Stimulated activated CD4-positive, alpha-beta T cell treated with anti-CD3 and anti-CD28 coated beads, Interleukin-4, amount 100 ng/mL, for 1 hour (primary cell): ENCODE results near the gene SDF2.
A peak's percentile ranks its signal among the peaks of the same experiment; 100 is the strongest.

Experiments used
- DNase-seq: peaks from one replicate; pipeline ENCODE4 v3.0.0-alpha.2; 2020

SDF2 gene, protein sequence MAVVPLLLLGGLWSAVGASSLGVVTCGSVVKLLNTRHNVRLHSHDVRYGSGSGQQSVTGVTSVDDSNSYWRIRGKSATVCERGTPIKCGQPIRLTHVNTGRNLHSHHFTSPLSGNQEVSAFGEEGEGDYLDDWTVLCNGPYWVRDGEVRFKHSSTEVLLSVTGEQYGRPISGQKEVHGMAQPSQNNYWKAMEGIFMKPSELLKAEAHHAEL

DNA sequence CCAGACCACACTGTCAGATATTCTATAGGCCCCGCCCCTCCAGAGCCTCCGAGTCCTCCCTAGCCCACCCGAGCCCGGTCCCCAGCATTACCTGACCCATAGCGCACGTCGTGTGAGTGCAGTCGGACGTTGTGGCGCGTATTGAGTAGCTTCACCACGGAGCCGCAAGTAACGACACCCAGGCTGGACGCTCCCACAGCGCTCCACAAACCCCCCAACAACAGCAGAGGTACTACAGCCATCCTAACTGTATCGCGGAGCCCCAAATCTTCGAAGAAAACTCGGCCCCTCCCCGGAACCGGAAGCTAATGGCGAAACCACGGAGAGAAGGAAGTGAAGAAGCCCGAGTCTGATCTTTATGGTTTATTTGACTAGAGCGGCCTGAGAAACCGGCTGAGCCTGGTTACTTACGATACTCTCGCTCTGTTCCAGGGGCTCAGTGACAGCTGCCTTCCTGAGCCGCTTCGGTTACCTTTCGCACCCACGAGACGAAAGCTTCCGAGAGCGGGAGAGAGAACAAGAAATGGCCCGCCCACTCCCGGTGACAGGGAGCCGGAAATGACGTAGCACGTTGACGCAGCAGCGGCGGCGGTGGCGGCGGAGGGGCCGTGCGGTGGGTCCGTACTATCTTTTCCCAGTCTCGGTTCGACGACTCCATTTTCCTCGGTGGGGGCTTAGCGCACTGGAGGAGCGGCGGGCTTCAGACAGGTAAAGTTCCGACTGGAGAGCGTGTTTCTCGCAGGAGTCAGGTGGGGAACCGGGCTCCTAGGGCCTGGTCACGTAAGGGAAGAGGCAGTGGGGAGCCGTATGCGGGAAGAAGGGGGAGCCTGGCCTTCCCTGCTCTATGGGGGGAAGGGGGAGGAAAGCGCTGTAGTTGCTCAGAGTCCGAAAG, at the start of gene SDF2, which contains the start of gene SUPT6H:
SDF2 (minus strand) TSS at position 272 of the 892 bp plus-strand sequence; CDS start at position 242, 30 bp downstream.
SUPT6H (plus strand) TSS at position 571 of the 892 bp plus-strand sequence. CDS start 11,197 bp downstream, outside the sequence.
- peak; percentile 96 for DNase-seq

DNA sequence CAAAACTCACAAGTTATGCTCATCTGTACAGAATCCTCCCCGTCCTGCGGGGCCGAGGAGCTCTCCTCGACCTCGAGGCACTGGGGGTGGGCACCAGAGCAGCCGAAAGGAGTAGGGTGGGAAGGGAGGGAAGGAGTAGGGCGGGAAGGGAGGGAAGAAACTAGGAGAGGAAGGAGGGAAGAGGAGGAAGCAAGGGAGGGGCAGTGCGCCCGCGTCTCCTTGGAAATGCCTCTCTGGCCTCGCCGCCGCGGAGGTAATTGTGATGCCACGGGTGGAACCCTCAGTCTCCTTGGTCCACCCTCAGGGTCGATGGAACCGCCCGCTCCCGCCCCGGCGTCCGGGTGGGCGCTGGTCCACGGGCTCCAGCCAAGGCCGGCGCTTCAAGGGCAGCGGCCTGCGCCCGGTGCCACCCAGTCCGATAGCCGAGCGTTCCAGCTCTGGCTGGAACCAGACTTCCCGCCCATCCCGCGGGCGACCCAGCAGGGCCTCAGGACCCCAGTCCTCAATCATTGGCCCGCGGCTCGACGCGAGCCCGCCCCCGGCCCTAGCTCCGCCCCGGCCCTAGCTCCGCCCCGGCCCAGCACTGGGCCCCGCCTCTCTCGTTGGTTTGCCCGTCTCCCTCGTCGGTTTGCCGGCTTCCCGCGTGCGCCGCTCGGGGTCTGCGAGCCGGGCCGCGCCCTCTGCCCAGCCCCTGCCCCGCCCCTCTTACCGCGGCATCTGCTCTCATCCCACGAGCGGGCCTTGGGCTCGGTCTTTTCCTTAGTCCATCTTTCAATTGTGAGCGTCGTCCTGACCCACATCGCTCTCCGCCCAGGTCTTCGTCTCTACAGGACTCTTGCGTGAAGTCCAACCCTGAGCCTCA, 49.4 kb upstream of the SDF2 start:
- DNase-seq = peak; percentile 90

DNA sequence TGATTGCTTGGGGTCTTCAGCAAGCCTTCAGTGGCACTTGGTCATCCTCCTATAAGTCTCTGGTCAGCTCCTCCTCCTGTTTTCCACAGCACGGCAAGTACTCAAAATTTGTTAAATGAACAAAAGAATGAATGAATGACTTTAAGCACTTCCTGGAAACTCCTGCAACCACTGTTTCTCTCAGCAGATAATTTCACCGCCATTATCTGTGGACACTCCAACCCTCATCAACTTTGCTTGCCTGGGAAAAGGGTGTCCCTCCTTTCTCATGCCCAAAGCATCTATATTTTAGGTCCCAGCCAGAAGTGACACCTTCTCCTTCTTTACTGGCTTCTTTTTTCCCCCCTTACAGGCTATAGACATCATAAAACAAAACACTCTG, 45.6 kb upstream of the SDF2 start:
- no peak for DNase-seq

DNA sequence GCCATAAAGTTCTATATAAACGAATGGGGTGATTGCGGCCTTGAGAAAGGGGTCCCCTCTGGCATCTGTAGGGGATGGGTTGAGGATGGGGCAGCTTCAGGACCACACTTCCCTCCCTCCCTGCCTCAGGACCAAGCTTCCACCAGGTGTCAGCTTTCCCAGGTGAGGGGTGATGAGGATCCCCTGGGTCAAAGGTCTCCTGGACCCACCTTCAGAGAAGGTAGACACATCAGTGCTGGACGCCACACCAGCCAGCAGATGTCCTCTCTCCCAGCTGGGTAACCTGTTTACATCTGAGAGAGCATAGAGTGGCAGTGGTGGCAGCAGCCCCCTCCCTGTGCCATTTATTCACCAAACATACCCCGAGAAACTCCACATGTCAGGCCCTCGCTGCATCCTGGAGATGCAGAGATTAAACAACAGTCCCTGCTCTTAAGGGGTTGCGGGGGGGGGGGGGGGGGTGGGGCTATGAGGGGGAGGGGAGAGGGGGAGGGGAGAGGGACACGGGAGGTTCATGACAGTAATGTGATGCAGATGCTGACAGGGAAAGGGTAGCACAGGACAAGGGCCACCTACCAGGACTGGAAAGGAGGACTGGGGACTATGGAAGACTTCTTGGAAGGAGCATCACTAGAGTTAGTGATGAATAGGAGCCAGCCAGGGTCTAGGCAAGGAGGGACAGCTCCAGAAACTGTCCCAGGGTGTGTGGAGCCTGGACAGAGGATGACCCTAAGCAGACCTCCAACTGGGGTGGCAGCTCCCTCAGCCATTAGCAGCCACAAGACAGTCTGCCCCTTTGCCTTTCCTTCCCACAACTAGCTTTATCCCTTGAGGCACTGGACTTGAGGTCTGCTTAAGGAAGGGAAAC, 45.0 kb upstream of the SDF2 start:
- no peak for DNase-seq

DNA sequence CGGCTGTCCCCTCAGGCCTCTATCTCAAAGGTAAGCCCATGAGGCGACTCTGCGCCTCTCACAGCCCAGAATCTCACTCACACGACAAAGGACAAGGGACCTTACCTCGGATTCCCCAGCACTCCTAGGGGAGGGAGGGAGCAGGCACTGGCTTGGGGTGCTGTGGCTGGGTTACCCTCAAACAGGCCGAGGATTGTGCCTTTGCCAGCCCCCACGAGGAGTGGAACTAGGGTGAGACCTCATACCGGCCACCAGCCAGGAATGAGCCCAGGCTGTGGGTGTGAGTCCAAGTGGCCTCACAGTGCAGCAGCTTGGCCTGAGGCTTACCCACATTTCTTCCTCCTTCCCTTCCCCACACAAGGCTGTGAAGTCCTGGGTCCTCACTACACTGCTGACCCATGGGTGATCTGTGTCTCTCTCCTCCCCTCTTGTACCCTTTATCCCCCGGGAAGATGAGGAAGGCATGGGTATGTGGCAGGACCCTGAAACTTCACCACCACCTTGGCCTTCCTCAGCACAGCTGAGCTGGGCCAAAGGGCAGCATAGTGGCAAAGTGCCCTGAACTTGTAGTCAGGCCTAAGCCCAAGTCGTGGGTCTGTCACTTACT, 44.1 kb upstream of the SDF2 start:
- DNase-seq = no peak

DNA sequence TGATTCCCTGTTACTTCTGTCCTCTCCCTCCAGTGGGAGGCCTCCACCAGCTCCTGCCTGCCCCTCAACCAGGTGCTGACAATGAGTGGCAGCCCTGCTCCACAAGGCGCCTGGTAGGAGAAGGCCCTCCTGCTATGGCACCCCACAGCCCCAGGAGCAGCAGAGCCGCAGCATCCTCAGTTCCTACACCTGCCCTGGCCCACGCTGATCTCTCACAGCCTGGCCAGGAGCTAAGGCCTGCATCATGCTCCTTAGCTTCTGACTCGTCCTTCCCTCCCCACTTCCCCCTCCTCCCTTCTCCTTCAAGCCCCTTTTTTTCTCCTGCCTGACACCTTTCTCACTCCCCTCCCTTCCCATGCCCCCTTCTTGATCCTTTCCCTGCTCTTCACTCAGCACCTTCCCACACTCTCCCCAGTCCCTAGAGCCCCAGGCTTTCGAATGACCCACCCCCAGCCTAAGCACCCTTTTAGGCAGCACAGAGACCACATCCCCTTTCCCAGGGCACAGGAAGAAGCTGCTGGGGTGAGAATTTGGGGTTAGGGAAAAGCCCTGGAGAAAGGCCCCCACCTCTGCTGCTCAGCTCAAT, 43.5 kb upstream of the SDF2 start:
- no peak for DNase-seq

DNA sequence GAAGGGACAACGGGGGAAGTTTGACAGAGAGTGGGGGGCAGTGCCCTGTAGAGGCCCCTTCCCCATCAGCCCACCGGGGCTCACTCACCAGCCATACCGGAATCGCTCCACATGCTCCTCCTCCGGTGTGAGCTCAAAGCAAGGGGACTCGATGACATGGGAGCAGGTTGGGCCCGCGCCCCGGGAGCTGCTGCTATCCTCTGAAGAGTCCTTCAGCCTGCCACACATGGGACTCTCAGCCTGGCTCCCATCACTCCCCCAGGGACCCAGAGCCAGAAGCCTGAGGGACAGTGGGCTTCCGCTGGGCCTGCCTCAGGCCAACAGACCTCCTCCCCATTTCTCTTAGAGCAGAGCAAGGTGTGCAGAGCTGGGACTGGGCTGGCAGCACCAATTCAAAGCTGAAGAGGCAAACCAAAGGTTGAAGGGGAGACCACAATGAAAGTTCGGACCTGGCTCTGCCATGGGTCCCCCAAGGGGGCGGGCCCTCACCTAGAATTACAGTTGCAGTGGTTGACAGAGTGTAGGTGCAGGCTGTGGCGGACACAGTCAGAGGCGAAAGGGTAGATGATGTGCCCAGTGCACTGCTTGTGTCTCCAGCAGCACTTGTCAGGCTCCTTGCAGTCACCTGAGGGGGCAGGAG, 42.6 kb upstream of the SDF2 start:
- no peak for DNase-seq

DNA sequence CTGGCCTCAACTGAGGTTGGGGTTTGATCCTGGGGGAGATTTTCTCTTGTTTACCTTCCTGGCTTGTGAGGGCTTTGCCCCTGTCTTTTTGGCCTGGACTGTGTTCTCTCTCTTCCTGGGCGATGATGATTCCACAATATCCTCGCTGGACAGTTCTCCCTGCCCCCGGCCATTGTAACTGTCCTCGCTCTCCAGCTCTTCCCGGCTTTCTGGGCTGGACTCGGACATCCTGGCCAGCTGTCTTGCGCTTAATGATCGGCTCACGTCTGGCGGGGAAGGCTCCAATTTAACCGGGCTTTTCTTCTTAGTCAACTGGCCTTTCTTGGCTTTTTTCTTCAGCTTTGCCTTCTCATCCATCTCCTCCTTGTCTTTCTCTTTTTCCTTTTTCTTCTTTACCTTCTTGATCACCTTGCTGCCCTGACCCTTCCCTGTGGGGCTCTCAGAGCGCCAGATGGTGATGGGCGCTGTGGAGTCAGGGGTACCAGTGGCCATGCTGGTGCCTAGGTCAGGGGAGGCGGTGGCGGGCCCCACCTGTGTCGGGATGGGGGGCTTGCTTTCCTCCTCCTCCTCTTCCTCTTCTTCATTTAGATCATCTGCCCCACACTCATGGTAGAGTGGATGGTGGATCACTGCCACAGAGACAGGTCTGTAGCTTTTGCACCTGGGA, 42.0 kb upstream of the SDF2 start:
- no peak for DNase-seq

DNA sequence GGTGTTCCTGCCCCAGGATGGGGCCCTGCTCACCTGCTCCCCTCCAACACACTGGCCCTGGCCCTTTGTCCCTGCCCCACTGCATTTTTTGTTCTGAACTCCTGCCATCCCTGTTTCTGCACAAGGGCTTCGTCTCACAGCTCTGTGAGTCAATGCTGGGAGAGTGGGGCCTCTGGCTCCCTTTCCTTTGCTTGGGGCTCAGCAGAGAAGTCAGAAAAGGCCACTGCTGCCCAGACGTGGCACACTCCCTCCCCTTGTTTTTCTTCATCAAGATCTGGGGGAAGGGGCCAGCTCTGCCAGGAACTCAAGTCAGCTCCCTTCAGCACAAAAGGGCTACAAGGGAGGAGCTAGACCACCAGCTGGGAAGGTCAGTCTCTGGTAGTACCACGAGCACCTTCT, 41.0 kb upstream of the SDF2 start:
- no peak for DNase-seq

DNA sequence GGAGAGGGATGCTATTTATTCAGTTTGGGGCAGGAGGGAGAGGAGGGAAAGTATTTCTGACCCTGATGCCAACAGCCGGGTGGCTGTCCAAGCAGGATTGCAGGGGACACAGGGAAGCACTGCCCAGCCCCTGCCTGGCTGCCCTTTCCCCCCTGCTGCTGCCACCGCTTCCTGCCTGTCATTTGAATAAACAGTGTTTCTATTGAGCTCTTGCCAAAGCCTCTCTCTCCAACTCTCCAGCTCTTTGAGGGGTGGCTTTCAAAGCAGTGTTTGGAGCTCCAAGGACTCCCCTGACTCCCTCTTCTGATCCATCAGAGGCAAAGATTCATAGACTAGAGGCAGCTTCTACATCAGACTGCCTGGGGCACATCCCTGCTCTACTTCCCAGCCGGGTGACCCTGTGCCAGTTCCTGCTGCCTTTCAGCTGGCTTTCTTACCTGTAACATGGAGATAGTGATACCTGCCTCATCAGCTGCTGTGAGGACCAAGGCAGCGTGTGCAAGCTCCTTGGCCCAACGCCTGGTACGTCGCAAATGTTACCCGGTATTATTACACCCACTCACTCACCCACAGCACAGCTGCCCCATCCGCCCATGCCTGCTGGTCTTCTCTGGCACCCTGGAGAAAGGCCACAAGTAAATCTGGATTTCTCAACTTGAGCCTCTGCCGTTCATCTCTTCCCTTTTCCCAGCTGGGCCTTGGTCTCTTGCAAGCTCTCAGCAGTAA, 40.5 kb upstream of the SDF2 start:
- DNase-seq = no peak

DNA sequence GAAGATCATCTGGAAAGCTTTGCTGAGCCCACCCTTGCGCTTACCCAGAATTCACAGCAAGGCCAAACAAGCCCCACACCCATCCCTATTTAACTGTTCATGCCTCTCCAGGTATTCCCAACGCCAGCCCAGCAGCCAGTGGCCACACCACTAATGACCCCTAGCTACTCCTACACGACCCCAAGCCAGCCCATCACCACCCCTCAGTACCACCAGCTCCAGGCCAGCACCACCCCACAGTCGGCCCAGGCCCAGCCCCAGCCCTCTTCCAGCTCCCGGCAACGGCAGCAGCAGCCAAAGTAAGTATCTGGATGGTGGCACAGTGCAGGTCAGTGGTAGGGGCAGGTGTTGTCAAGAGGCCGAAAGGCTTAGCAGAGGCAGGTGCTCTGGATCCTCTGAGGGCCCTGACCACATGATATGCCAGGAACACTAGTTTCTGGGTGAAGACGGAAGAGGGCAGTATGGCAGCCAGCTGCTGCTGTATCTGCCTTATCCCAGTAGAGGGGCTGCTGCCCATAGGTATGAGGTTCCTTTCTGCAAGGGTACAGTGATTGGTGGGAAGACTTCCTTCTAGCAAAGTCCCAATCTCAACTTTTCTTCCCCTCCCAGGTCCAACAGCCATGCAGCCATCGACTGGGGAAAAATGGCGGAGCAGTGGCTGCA, 39.3 kb upstream of the SDF2 start:
- no peak for DNase-seq

DNA sequence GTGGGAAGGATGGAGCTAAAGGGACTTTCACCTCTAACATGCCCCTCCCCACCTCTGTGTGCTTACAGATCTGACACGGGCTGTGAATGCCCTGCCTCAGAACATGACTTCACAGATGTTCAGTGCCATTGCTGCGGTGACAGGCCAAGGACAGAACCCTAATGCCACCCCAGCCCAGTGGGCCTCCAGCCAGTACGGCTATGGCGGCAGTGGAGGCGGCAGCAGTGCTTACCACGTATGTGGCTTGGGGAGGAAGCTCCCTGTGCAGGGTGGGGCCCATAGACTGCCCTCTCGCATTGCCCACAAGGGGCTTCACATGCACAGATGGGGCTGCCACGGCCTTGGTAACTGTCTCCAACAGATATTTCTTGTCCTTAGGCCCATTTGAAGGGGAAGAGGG, 38.6 kb upstream of the SDF2 start:
- no peak for DNase-seq

DNA sequence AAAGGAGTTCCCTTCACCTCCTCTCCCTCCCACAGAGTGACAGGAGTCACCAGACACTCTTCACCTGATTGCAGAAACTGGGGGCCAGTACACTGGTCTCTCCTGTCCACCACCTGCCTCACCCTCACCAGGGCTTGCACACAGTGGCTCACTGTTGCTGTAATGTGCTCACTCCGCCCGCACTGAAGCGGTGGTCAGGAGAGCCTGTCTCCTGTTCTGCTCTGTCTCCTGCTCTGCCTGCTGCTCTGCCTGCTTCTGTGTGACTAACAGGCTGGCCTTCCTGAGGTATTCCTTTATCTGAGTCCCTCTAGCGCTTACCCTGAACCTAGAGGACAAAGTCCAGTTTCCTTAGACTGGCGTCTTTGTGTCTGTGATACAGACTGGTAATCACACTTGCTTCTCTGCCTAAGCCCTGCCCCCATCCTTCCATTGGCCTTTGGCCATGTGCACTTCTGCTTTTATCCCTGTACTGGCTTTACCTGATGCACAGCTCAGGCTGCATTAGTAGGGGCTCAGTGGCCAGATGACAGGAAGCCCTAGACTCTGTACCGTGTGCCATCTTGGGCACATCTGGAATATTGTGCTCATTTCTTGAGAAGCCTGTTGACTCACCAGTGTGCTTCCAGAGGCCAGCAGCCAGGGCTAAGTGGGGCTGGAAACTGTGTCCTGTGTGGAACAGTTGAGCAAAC, 36.7 kb upstream of the SDF2 start:
- no peak for DNase-seq

DNA sequence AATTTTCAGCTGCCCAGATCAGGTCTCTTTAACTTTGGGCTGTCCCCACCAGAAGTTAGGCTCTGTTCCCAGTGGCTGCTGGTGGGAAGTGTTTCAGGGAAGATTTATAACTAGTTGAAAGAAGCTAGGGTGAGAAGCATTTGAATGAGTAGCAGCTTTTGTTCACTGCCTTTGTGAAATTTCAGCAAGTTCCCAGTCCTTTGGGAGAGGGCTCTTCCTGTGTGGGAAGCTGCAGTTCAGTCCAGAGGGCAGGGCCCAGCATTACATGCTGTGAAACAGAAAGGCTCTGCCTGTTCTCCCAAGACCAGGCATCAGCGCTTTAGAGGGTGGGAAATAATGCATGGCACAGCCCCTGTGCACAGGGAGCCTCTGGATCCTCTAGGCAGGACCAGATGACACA, 32.2 kb upstream of the SDF2 start:
- DNase-seq = no peak

DNA sequence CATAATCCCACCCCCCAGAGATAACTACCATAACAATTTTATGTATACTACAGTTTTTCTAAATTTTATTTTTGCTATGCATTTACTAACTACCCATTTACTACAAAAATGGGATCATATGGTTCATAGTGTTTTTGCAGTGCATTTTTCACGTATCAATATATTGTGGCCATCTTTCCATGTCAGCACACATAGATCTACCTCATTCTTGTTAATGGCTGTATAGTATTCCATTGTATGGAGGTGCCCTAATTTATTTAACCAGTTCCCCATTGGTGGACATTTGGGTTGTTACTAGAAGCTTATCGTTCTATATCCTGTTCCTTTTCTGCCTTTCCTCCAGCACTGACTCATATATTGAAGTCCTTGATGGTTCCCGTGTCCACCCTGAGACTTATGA, 27.3 kb upstream of the SDF2 start:
- no peak for DNase-seq

DNA sequence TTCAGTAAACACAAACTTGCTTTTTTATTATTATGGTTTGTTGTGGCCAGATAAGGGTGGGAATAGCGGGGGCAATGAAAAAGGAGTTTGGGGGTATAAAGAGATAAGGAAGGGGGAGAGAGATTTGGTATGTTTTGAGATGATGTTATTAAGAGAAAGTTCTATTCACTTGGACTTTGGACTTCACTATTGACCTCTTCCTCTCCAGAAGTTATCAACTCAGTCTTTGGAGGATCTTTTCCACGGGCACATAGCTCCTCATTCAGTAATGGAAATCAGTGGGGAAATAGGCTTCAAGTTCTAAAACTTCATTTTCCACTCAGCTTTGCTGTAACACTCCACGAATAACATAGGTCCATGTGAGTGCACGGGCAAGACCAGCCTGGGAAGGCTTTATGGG, 26.8 kb upstream of the SDF2 start:
- DNase-seq = no peak

DNA sequence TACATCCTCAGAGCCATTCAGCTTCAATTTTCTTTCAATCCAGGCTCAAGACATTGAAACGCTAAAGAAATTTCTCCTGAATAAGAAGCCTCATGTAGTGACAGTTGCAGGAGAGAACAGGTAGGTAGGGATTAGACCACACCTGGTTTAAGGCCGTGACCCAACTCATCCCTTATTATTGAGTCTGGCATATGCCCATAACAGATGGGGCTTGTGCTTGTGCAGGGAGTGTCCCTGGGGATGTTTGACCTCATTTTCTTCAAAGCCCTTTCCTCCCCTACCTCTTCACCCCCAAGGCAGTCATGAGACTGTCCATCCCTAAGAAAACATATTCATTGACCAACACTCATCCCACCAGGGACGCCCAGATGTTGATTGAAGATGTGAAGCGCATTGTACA, 24.6 kb upstream of the SDF2 start:
- no peak for DNase-seq

DNA sequence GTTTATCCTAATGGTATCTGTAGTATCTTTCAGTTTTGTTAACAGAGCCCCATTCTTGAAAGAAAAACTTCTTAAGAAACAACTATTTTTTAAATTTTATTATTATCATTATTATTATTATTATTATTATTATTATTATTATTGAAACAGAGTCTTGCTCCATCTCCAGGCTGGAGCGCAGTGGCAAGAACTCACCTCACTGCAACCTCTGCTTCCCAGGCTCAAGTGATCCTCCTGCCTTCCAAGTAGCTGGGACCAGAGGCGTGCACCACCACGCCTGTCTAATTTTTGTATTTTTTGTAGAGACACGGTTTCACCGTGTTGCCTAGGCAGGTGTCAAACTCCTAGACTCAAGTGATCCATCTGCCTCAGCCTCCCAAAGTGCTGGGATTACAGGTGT, 23.7 kb upstream of the SDF2 start:
- no peak for DNase-seq

DNA sequence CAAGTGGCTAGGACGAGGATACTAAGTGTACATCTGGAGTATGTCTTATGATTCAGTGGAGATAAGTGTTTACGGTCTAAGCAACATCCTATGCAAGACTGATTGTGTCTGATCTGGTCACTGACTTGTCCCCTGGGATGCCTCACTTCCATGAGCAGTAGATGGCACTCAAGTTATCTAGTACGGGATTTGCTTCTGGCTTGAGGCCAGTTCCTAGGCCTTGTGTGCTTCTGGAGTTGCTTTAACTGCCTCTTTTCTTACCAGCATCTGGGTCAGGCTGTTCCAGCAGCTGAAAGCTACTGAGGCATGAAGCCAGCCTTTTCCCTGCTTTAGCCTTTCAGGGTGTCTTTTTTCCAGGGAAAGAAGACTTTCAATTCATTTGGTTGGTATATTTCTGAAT, 23.3 kb upstream of the SDF2 start:
- DNase-seq = no peak
